Liver (tissue), 9 donors: ENCODE data around the gene PACSIN2. TPM values are rescaled to one million over a fixed set of nuclear protein-coding genes. Genes with fewer than 3 reads are reported as not detected.

ENCODE experiments used
- DNase-seq: peaks from one replicate; pipeline ENCODE4 v3.0.0-alpha.2; 2017; ENCODE audit warnings: low spot score
- H3K27ac ChIP-seq, 2 donors: one replicate each; pipeline ENCODE4 v1.7.0; 2013; ENCODE audit warnings: inconsistent platforms in 2 of 2, low read length in 2 of 2, control low read depth in 1 of 2, low read depth in 1 of 2, mild to moderate bottlenecking in 1 of 2
- H3K27me3 ChIP-seq, 4 donors: one replicate each; pipeline versions ENCODE4 v1.6.1 to v1.7.0; 2013; ENCODE audit warnings: low read length in 3 of 4, inconsistent platforms in 1 of 4, mild to moderate bottlenecking in 1 of 4, moderate library complexity in 1 of 4; ENCODE audit not compliant: control insufficient read depth in 4 of 4, insufficient read depth in 4 of 4
- H3K36me3 ChIP-seq, 4 donors: one replicate each; pipeline versions ENCODE4 v1.6.1 to v1.7.0; 2013; ENCODE audit warnings: low read length in 3 of 4, mild to moderate bottlenecking in 3 of 4, low read depth in 1 of 4, moderate library complexity in 1 of 4; ENCODE audit not compliant: control insufficient read depth in 4 of 4, insufficient read depth in 3 of 4
- H3K4me1 ChIP-seq, 4 donors: one replicate each; pipeline versions ENCODE4 v1.6.1 to v1.7.0; 2013; ENCODE audit warnings: low read length in 3 of 4, mild to moderate bottlenecking in 3 of 4, moderate library complexity in 1 of 4; ENCODE audit not compliant: control insufficient read depth in 4 of 4, insufficient read depth in 4 of 4
- H3K4me3 ChIP-seq, 3 donors: one replicate each; pipeline versions ENCODE4 v1.6.1 to v1.7.0; 2013; ENCODE audit warnings: low read length in 3 of 3, control low read depth in 1 of 3, low read depth in 1 of 3, mild to moderate bottlenecking in 1 of 3
- H3K9ac ChIP-seq, 2 donors: one replicate each; pipeline ENCODE4 v1.7.0; 2013; ENCODE audit warnings: low read length in 2 of 2, mild to moderate bottlenecking in 2 of 2, moderate library complexity in 2 of 2, control low read depth in 1 of 2, low read depth in 1 of 2
- H3K9me3 ChIP-seq, 4 donors: one replicate each; pipeline versions ENCODE4 v1.6.1 to v1.7.0; 2013; ENCODE audit warnings: low read length in 3 of 4; ENCODE audit not compliant: control insufficient read depth in 4 of 4
- EGR1 ChIP-seq, 2 donors: IDR thresholded peaks; 2 replicates each; pipeline ENCODE4 v1.6.1; 2016 to 2018; ENCODE audit warnings: antibody characterized with exemption in 2 of 2, low read depth in 2 of 2
- FOXA1 ChIP-seq: IDR thresholded peaks from 2 replicates; pipeline ENCODE4 v1.6.1; 2016; ENCODE audit warnings: antibody characterized with exemption
- FOXA2 ChIP-seq: IDR thresholded peaks from 2 replicates; pipeline ENCODE4 v1.6.1; 2016; ENCODE audit warnings: antibody characterized with exemption
- GABPA ChIP-seq, 2 donors: IDR thresholded peaks in 1 of 2; conservative IDR thresholded peaks in 1 of 2; 2 replicates each; pipeline ENCODE4 v1.6.1; 2016; ENCODE audit warnings: antibody characterized with exemption in 2 of 2, mild to moderate bottlenecking in 1 of 2, moderate library complexity in 1 of 2
- HNF4A ChIP-seq, 2 donors: conservative IDR thresholded peaks; 2 replicates each; pipeline ENCODE4 v1.6.1; 2016; ENCODE audit warnings: antibody characterized with exemption in 2 of 2, mild to moderate bottlenecking in 2 of 2
- HNF4G ChIP-seq: IDR thresholded peaks from 2 replicates; pipeline ENCODE4 v1.6.1; 2016; ENCODE audit warnings: antibody characterized with exemption
- JUND ChIP-seq, 2 donors: IDR thresholded peaks; 2 replicates each; pipeline ENCODE4 v1.6.1; 2016; ENCODE audit warnings: antibody characterized with exemption in 2 of 2
- MAX ChIP-seq: IDR thresholded peaks from 2 replicates; pipeline ENCODE4 v1.6.1; 2016; ENCODE audit warnings: antibody characterized with exemption
- NR2F2 ChIP-seq: IDR thresholded peaks from 2 replicates; pipeline ENCODE4 v1.6.1; 2016; ENCODE audit warnings: antibody characterized with exemption
- RAD21 ChIP-seq, 2 donors: IDR thresholded peaks; 2 replicates each; pipeline ENCODE4 v1.6.1; 2016; ENCODE audit warnings: antibody characterized with exemption in 2 of 2, mild to moderate bottlenecking in 2 of 2
- RXRA ChIP-seq, 2 donors: IDR thresholded peaks; 2 replicates each; pipeline ENCODE4 v1.6.1; 2017 to 2018; ENCODE audit warnings: antibody characterized with exemption in 2 of 2, mild to moderate bottlenecking in 1 of 2
- SP1 ChIP-seq: IDR thresholded peaks from 2 replicates; pipeline ENCODE4 v1.6.1; 2018; ENCODE audit warnings: antibody characterized with exemption, mild to moderate bottlenecking
- TAF1 ChIP-seq: conservative IDR thresholded peaks from 2 replicates; pipeline ENCODE4 v1.6.1; 2016; ENCODE audit warnings: antibody characterized with exemption, mild to moderate bottlenecking
- YY1 ChIP-seq: IDR thresholded peaks from 2 replicates; pipeline ENCODE4 v1.6.1; 2016; ENCODE audit warnings: antibody characterized with exemption, mild to moderate bottlenecking
- WGBS: extraction: QIAGEN DNeasy Blood & Tissue Kit; methylation state at CpG from one replicate; pipeline ENCODE4 v1.1.7; 2013; 5-methylcytosine and 5-hydroxymethylcytosine counted together
- polyA plus RNA-seq, 2 donors: library from polyadenylated mRNA; stranded (reverse) in 1 of 2; unstranded in 1 of 2; fragments of 200-250 nt in 1 of 2; fragments of >200 nt in 1 of 2; fragmentation: Nextera tagmentation in 1 of 2; extraction: Ambion mirVana in 1 of 2; gene quantifications; one replicate each; pipeline versions ENCODE4 v1.2.1 to v1.2.3, GENCODE V29; 2013 to 2015
- total RNA-seq, 2 donors: library from RNA; depleted of rRNA; stranded (reverse); fragments of >200 nt; gene quantifications; one replicate each; pipeline ENCODE4 v1.2.3, GENCODE V29; 2014
- TF ChIP-seq, protein P1 (sequence below): fragments of 150-350 bp; IDR thresholded peaks from 2 replicates; pipeline ENCODE4 v1.5.1; 2017; ENCODE audit warnings: improper control_type of control experiment, low read depth, low read length; ENCODE audit not compliant: missing input control
- TF ChIP-seq, protein P2 (sequence below): IDR thresholded peaks from 2 replicates; pipeline ENCODE4 v1.6.1; 2016; ENCODE audit warnings: antibody characterized with exemption, mild to moderate bottlenecking
- TF ChIP-seq, protein P3 (sequence below): IDR thresholded peaks from 2 replicates; pipeline ENCODE4 v1.6.1; 2016; ENCODE audit warnings: antibody characterized with exemption
- donor health status: healthy.
- donor health status: healthy.
- donor health status: healthy.
- donor health status: healthy.
- donor health status: healthy.

The PACSIN2 gene
- total and polyA plus RNA-seq, 4 donors: 9.1 to 31.4 (median 17.0) TPM

DNA sequence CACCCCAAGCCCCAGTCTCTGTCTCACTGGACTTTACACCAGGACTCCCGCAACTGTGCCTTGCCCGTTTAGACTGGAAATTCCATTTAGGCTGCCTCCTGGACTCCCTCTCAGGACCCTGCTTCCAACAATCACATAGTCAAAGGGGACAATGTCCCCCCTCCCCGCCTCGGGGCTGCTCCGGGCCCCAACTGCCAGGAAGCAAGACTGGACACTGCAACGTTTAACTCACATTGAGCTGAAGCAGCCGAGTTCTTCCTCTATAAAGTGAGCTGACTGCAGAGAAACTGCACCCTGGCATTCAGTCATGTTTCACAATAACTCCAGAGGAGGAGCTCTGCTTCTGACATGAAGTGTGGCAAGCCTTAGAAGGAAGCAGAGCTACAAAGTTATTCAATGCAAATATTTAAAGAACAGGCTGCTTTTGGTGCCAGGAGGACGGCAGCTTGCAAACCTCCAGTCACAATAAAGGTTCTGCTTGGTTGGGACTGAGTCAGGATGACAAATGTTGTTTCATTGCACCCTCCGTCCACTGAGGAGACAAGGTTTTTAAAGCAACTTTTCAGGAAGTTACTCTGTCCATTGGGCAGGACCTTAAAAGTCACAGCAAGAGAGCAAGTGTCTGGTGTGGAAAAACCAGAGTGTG, 19.9 kb downstream of the PACSIN2 start (continued):
- TF ChIP-seq HNF4A (conservative IDR thresholded peaks at IDR 0.05) (peak; percentile 82 to 90), FOXA2 (peak; percentile 5), EGR1 (IDR thresholded peaks at IDR 0.05; ENCODE audit: low read depth in 2 of 2) (peak; percentile 26 to 39)
- TF ChIP-seq, protein P1, sequence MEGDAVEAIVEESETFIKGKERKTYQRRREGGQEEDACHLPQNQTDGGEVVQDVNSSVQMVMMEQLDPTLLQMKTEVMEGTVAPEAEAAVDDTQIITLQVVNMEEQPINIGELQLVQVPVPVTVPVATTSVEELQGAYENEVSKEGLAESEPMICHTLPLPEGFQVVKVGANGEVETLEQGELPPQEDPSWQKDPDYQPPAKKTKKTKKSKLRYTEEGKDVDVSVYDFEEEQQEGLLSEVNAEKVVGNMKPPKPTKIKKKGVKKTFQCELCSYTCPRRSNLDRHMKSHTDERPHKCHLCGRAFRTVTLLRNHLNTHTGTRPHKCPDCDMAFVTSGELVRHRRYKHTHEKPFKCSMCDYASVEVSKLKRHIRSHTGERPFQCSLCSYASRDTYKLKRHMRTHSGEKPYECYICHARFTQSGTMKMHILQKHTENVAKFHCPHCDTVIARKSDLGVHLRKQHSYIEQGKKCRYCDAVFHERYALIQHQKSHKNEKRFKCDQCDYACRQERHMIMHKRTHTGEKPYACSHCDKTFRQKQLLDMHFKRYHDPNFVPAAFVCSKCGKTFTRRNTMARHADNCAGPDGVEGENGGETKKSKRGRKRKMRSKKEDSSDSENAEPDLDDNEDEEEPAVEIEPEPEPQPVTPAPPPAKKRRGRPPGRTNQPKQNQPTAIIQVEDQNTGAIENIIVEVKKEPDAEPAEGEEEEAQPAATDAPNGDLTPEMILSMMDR: no peak

- no peak for DNase-seq
- peak overlapping the region in 1 of 2 donors; percentile 53 for H3K9ac ChIP-seq
These were observed 20.6 kb downstream of the PACSIN2 start for GRCh38 chr22:42994276-42994916.

More at GRCh38 chr22:42994276-42994916, 20.6 kb downstream of the PACSIN2 start:
- TF ChIP-seq SP1: no peak
- TF ChIP-seq, protein P1: no peak
- TF ChIP-seq NR2F2: no peak
- no peak for TF ChIP-seq JUND (IDR thresholded peaks at IDR 0.05)
- no peak for TF ChIP-seq GABPA (IDR thresholded peaks at IDR 0.05 in 1 of 2, conservative IDR thresholded peaks at IDR 0.05 in 1 of 2)
- no peak for TF ChIP-seq FOXA1
- no peak for TF ChIP-seq RAD21 (IDR thresholded peaks at IDR 0.05)
- no peak for TF ChIP-seq TAF1
- no peak for TF ChIP-seq YY1
- TF ChIP-seq MAX: no peak
- TF ChIP-seq, protein P2, sequence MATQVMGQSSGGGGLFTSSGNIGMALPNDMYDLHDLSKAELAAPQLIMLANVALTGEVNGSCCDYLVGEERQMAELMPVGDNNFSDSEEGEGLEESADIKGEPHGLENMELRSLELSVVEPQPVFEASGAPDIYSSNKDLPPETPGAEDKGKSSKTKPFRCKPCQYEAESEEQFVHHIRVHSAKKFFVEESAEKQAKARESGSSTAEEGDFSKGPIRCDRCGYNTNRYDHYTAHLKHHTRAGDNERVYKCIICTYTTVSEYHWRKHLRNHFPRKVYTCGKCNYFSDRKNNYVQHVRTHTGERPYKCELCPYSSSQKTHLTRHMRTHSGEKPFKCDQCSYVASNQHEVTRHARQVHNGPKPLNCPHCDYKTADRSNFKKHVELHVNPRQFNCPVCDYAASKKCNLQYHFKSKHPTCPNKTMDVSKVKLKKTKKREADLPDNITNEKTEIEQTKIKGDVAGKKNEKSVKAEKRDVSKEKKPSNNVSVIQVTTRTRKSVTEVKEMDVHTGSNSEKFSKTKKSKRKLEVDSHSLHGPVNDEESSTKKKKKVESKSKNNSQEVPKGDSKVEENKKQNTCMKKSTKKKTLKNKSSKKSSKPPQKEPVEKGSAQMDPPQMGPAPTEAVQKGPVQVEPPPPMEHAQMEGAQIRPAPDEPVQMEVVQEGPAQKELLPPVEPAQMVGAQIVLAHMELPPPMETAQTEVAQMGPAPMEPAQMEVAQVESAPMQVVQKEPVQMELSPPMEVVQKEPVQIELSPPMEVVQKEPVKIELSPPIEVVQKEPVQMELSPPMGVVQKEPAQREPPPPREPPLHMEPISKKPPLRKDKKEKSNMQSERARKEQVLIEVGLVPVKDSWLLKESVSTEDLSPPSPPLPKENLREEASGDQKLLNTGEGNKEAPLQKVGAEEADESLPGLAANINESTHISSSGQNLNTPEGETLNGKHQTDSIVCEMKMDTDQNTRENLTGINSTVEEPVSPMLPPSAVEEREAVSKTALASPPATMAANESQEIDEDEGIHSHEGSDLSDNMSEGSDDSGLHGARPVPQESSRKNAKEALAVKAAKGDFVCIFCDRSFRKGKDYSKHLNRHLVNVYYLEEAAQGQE: no peak
- TF ChIP-seq EGR1 (IDR thresholded peaks at IDR 0.05; ENCODE audit: low read depth in 2 of 2): no peak
- no peak for TF ChIP-seq RXRA (IDR thresholded peaks at IDR 0.05)
- TF ChIP-seq, protein P3, sequence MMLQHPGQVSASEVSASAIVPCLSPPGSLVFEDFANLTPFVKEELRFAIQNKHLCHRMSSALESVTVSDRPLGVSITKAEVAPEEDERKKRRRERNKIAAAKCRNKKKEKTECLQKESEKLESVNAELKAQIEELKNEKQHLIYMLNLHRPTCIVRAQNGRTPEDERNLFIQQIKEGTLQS: no peak
- no peak for TF ChIP-seq HNF4G
- TF ChIP-seq FOXA2: no peak
- Histone ChIP-seq H3K4me3 (peak overlapping the region in 2 of 3 donors; percentile 9 to 46), H3K27me3 (no peaks in the 10 kb centered on the region), H3K36me3 (no peaks in the 10 kb centered on the region), H3K9me3 (no peaks in the 10 kb centered on the region), H3K4me1 (peaks cover 24 to 38% (median 30%) of the 10 kb centered on the region in 4 donors), H3K27ac (peak overlapping the region; percentile 83 to 84)
- 87% methylated on average over 12 of the region's 12 CpGs for WGBS
